GM12873 (cell line): ENCODE measurements around the gene STARD7.

Experiments used
- CTCF ChIP-seq: IDR thresholded peaks from 2 replicates; pipeline ENCODE4 v1.5.1; 2012; ENCODE audit warnings: low read depth, mild to moderate bottlenecking, moderate library complexity, low read length, control low read depth; ENCODE audit not compliant: insufficient read depth; ENCODE audit errors: missing control alignments

The STARD7 gene

GRCh38 chr2:96153991-96154431 lies 54.6 kb downstream of the STARD7 start:
- peak; percentile 24 for TF ChIP-seq CTCF

- TF ChIP-seq CTCF: no peak
These were observed 55.3 kb downstream of the STARD7 start for GRCh38 chr2:96153291-96153713.

GRCh38 chr2:96152304-96153161 lies 56.1 kb downstream of the STARD7 start:
- no peak for TF ChIP-seq CTCF

GRCh38 chr2:96151595-96152303 lies 56.9 kb downstream of the STARD7 start:
- TF ChIP-seq CTCF: no peak

GRCh38 chr2:96150791-96151594 lies 57.6 kb downstream of the STARD7 start:
- no peak for TF ChIP-seq CTCF

GRCh38 chr2:96150007-96150640 lies 58.5 kb downstream of the STARD7 start:
- no peak for TF ChIP-seq CTCF
